ENCODE measurements around the gene TRIM14. TPM values are rescaled to one million over a fixed set of nuclear protein-coding genes. Genes with fewer than 3 reads are reported as not detected.

TRIM14 gene
- polyA plus RNA-seq, 3 donors: 23.0 to 30.6 (median 28.5) TPM

GRCh38 chr9:98031169-98031568 is 87.9 kb downstream of the TRIM14 start:
- peaks cover 3 to 4% of the 10 kb centered on the region in 2 donors for H3K4me1 ChIP-seq (ENCODE audit: control insufficient read depth in 1 of 2, insufficient read depth in 2 of 2, low read length in 2 of 2)
- no peak overlapping the region for H3K9ac ChIP-seq (ENCODE audit: insufficient read depth, low read length, poor library complexity, severe bottlenecking)
- no peaks in the 10 kb centered on the region for H3K27me3 ChIP-seq (ENCODE audit: control insufficient read depth in 2 of 2, insufficient read depth in 2 of 2, low read length in 2 of 2)
- Mint-ChIP-seq H3K27me3 (ENCODE audit: low read depth in 3 of 3) (peaks cover 2% of the 10 kb centered on the region in 3 donors), H3K4me3 (no peak overlapping the region), H3K9me3 (no peaks in the 10 kb centered on the region), H3K27ac (no peak overlapping the region), H3K4me1 (peaks cover 6% of the 10 kb centered on the region), H3K36me3 (peaks cover 8% of the 10 kb centered on the region in 2 donors)
- no peaks in the 10 kb centered on the region for H3K79me2 ChIP-seq (ENCODE audit: insufficient read depth, low read length)
- no peaks in the 10 kb centered on the region for H3K9me3 ChIP-seq (replicated peaks in 1 of 2; ENCODE audit: control insufficient read depth in 1 of 2, insufficient read depth in 1 of 2, low read length in 2 of 2)
- intact Hi-C loops (cut with micrococcal nuclease): loop anchor here (5.0 to 10.0 kb wide), 4 partner anchors 39 to 316 kb away; partner anchors contain the start of gene TRMO (in 2 of the 2)
- H4K20me1 ChIP-seq (ENCODE audit: insufficient read depth, low read length): no peaks in the 10 kb centered on the region
- no peak overlapping the region for H2AFZ ChIP-seq (ENCODE audit: insufficient read depth, low read depth, low read length, poor library complexity, severe bottlenecking)
- H3K36me3 ChIP-seq (replicated peaks in 1 of 2; ENCODE audit: control insufficient read depth in 1 of 2, insufficient read depth in 2 of 2, low read length in 2 of 2): peaks cover 0 to 5% of the 10 kb centered on the region in 2 donors
- no peak overlapping the region for H3K4me2 ChIP-seq (replicated peaks; ENCODE audit: extremely low read depth, low read length, poor library complexity, severe bottlenecking)
- TF ChIP-seq CTCF (IDR thresholded peaks at IDR 0.05): no peak
- no peak overlapping the region for H3K27ac ChIP-seq (ENCODE audit: low read depth in 1 of 2, low read length in 2 of 2)
- DNase-seq: no peak
- H3K4me3 ChIP-seq (replicated peaks in 1 of 3; ENCODE audit: low read depth in 2 of 3, low read length in 3 of 3): no peak overlapping the region

GRCh38 chr9:98024702-98025101 is 94.3 kb downstream of the TRIM14 start:
- H3K79me2 ChIP-seq (ENCODE audit: insufficient read depth, low read length): no peaks in the 10 kb centered on the region
- WGBS (ENCODE audit: insufficient coverage): no CpG with 5 or more reads among the region's 1 CpG
- no peaks in the 10 kb centered on the region for H3K9me3 ChIP-seq (replicated peaks in 1 of 2; ENCODE audit: control insufficient read depth in 1 of 2, insufficient read depth in 1 of 2, low read length in 2 of 2)
- Mint-ChIP-seq H3K27me3 (ENCODE audit: low read depth in 3 of 3) (peaks cover 0 to 2% (median 0%) of the 10 kb centered on the region in 3 donors), H3K9me3 (no peaks in the 10 kb centered on the region), H3K4me1 (peaks cover 11% of the 10 kb centered on the region), H3K27ac (no peak overlapping the region), H3K36me3 (peaks cover 23 to 24% of the 10 kb centered on the region in 2 donors), H3K4me3 (no peak overlapping the region)
- no peak overlapping the region for H3K4me2 ChIP-seq (replicated peaks; ENCODE audit: extremely low read depth, low read length, poor library complexity, severe bottlenecking)
- peaks cover 0 to 6% of the 10 kb centered on the region in 2 donors for H3K4me1 ChIP-seq (ENCODE audit: control insufficient read depth in 1 of 2, insufficient read depth in 2 of 2, low read length in 2 of 2)
- no peak overlapping the region for H3K4me3 ChIP-seq (replicated peaks in 1 of 3; ENCODE audit: low read depth in 2 of 3, low read length in 3 of 3)
- intact Hi-C loops (cut with micrococcal nuclease): no loop called here
- TF ChIP-seq CTCF (IDR thresholded peaks at IDR 0.05): no peak
- peaks cover 4 to 33% of the 10 kb centered on the region in 2 donors for H3K36me3 ChIP-seq (replicated peaks in 1 of 2; ENCODE audit: control insufficient read depth in 1 of 2, insufficient read depth in 2 of 2, low read length in 2 of 2)
- H3K9ac ChIP-seq (ENCODE audit: insufficient read depth, low read length, poor library complexity, severe bottlenecking): no peak overlapping the region
- H3K27me3 ChIP-seq (ENCODE audit: control insufficient read depth in 2 of 2, insufficient read depth in 2 of 2, low read length in 2 of 2): no peaks in the 10 kb centered on the region
- DNase-seq: no peak
- no peak overlapping the region for H3K27ac ChIP-seq (ENCODE audit: low read depth in 1 of 2, low read length in 2 of 2)
- H4K20me1 ChIP-seq (ENCODE audit: insufficient read depth, low read length): no peaks in the 10 kb centered on the region
- no peak overlapping the region for H2AFZ ChIP-seq (ENCODE audit: insufficient read depth, low read depth, low read length, poor library complexity, severe bottlenecking)

Measured in CD14-positive monocyte (primary cell).